AG10803 (cell line): ENCODE data around the gene MYCBPAP.
A peak's percentile ranks its signal among the peaks of the same experiment; 100 is the strongest.

Experiments used
- DNase-seq: peaks from one replicate; pipeline ENCODE4 v3.0.0; 2010; ENCODE audit warnings: low read depth
- H3K4me3 ChIP-seq: 2 replicates; pipeline ENCODE4 v1.5.1; 2011; ENCODE audit warnings: mild to moderate bottlenecking, low read length, control low read depth
- CTCF ChIP-seq: conservative IDR thresholded peaks from 2 replicates; pipeline ENCODE4 v1.5.1; 2011; ENCODE audit warnings: mild to moderate bottlenecking, low read length, control low read depth, inconsistent platforms

The MYCBPAP gene

GRCh38 chr17:50534222-50534978 lies 26.2 kb downstream of the MYCBPAP start:
- DNase-seq = no peak
- no peak overlapping the region for H3K4me3 ChIP-seq
- TF ChIP-seq CTCF = 0 out of 2 replicates have a peak, but pooled peaks have one; percentile 18

DNA sequence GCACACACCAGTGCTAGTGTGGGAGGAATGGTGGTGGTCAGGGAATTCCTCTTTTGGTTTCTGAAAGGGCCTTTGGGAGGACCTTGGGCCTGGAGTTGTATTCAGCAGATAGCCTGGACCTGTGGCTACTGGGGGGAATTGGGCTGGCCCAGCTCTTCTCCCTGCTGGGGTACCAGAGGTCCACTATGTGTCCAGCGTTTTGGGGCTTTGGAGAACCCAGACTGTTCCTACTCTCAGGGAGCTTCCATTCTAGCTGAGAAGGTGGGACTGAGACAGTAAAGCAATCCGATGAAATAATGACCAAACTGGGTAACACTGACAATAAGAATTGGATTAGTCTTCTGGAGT lies 26.7 kb downstream of the MYCBPAP start:
- TF ChIP-seq CTCF = no peak
- no peak overlapping the region for H3K4me3 ChIP-seq
- no peak for DNase-seq

DNA sequence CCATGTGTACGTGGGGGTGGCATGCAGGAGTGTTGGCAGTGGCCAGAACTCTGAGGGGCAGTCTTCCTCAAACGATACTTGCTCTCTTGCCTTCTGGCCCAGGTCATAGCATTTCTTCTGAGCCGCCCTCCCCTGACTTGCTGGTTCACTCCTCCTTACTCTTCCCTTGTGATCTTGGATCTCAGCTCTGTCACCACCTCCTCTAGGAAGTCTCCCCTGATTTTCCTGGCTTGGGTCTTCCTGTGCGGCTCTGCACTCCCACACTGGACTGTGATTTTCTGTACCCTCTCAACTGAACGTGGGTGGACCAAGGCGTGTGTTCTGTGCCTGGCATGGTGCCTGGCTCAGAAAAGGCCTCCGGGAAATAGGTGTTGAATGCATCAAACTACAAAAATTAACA lies 27.2 kb downstream of the MYCBPAP start:
- TF ChIP-seq CTCF = no peak
- H3K4me3 ChIP-seq = no peak overlapping the region
- DNase-seq = no peak

DNA sequence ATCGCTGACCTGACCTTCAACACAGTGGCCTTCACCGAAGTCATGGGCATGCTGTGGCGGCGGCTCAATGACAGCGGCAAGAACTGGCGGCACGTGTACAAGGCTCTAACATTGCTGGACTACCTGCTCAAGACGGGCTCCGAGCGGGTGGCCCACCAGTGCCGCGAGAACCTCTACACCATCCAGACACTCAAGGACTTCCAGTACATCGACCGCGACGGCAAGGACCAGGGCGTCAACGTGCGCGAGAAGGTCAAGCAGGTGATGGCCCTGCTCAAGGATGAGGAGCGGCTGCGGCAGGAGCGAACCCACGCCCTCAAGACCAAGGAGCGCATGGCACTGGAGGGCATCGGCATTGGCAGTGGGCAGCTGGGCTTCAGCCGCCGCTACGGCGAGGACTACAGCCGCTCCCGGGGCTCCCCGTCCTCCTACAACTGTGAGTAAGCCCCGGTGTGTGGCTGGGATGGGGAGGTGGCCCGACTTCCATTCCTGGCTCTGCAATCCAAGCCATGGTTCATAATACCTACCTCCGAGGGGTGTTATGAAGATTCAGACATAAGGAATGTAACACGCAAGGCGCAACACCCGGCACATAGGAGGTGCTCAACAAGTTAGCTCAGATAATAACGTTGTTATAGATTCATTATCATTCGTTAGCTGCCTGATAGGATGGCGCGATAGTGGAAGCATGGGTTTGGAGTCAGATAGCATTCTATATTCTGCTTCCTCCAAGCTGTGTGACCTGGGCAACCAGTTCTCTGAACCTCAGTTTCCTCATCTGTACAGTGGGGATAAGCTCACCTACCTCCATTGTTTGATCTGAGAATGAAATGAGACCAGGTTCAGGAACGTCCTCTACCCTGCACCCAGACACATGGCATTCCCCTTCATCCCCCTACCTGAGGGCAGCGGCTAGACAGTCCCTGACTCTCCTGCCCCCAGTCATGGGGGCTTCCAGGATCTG lies 28.7 kb downstream of the MYCBPAP start:
- no peak for DNase-seq
- TF ChIP-seq CTCF = no peak

DNA sequence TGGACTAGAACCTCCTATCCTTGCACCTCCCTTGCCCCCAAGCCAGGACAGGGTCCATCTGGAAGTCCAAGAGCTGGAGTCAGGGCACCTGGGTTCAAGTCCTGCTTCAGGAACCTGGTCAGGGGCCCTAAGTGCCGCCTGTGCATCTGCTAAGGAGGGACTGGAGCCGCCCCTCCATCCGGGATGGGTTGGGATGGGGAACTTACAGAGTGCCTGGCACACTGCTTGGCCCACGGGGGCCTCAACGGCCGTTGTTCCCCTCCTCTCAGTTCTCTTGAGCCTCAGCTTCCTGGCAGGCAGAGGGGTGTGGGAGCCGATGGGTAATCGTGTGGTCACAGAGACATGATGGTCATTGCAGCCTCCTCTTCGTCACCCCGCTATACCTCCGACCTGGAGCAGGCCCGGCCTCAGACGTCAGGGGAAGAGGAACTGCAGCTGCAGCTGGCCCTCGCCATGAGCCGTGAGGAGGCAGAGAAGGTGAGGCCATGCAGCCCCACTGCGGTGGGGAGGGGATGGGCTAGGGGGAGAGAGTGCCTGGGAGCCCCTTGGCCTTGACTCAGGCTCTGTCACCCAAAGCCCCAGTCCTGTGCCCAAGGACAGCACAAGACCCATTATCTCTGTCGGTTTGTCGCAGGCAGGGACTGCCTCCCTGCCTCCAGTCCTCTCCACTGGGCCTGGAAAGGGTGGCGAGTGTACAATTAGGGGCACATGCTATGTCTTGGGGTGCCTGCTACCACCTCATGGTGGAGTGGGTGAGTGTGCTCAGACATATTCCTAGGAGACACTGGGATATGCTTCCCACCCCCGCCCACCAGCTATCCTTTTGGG lies 29.7 kb downstream of the MYCBPAP start:
- no peak for TF ChIP-seq CTCF
- H3K4me3 ChIP-seq = no peak overlapping the region
- DNase-seq = no peak

More for the DNA sequence above, 28.7 kb downstream of the MYCBPAP start:
- no peak overlapping the region for H3K4me3 ChIP-seq

- TF ChIP-seq CTCF = no peak
- no peak overlapping the region for H3K4me3 ChIP-seq
- DNase-seq = no peak
These were observed 30.5 kb downstream of the MYCBPAP start for GRCh38 chr17:50538549-50539410.
